Measurements from ENCODE around the gene ZNF485.

Gene ZNF485

GRCh38 chr10:43574906-43575305 is 31.3 kb upstream of the ZNF485 start:
- TF ChIP-seq CTCF (conservative IDR thresholded peaks at IDR 0.05), result no peak
- H3K27ac ChIP-seq, result peak overlapping the region; percentile 61; the same call in 1 of the 2 replicates

GRCh38 chr10:43576062-43576461 is 30.2 kb upstream of the ZNF485 start:
- no peak overlapping the region for H3K27ac ChIP-seq
- no peak for TF ChIP-seq CTCF (conservative IDR thresholded peaks at IDR 0.05)

- no peak overlapping the region for H3K27ac ChIP-seq
- TF ChIP-seq CTCF (conservative IDR thresholded peaks at IDR 0.05), result no peak
Measured at GRCh38 chr10:43576580-43576979, 29.7 kb upstream of the ZNF485 start.

GRCh38 chr10:43584051-43584450 is 22.2 kb upstream of the ZNF485 start:
- no peak for TF ChIP-seq CTCF (conservative IDR thresholded peaks at IDR 0.05)
- peak overlapping the region; percentile 28; the same call in 1 of the 2 replicates for H3K27ac ChIP-seq

GRCh38 chr10:43585046-43585445 is 21.2 kb upstream of the ZNF485 start:
- TF ChIP-seq CTCF (conservative IDR thresholded peaks at IDR 0.05), result no peak
- H3K27ac ChIP-seq, result no peak overlapping the region

- peak overlapping the region; percentile 17; the same call in 1 of the 2 replicates for H3K27ac ChIP-seq
- TF ChIP-seq CTCF (conservative IDR thresholded peaks at IDR 0.05), result no peak
Measured at GRCh38 chr10:43585981-43586729, 20.1 kb upstream of the ZNF485 start.

GRCh38 chr10:43586730-43587115 is 19.5 kb upstream of the ZNF485 start:
- peak overlapping the region; percentile 17; the same call in 1 of the 2 replicates for H3K27ac ChIP-seq

GRCh38 chr10:43591303-43591904 is 14.8 kb upstream of the ZNF485 start:
- no peak for TF ChIP-seq CTCF (conservative IDR thresholded peaks at IDR 0.05)
- no peak overlapping the region for H3K27ac ChIP-seq
